ENCODE measurements around the gene TPGS1. TPM values are rescaled to one million over a fixed set of nuclear protein-coding genes. Genes with fewer than 3 reads are reported as not detected.

TPGS1 gene
- total RNA-seq, 1 donor from 2014 or later, result 26.1 TPM

DNA sequence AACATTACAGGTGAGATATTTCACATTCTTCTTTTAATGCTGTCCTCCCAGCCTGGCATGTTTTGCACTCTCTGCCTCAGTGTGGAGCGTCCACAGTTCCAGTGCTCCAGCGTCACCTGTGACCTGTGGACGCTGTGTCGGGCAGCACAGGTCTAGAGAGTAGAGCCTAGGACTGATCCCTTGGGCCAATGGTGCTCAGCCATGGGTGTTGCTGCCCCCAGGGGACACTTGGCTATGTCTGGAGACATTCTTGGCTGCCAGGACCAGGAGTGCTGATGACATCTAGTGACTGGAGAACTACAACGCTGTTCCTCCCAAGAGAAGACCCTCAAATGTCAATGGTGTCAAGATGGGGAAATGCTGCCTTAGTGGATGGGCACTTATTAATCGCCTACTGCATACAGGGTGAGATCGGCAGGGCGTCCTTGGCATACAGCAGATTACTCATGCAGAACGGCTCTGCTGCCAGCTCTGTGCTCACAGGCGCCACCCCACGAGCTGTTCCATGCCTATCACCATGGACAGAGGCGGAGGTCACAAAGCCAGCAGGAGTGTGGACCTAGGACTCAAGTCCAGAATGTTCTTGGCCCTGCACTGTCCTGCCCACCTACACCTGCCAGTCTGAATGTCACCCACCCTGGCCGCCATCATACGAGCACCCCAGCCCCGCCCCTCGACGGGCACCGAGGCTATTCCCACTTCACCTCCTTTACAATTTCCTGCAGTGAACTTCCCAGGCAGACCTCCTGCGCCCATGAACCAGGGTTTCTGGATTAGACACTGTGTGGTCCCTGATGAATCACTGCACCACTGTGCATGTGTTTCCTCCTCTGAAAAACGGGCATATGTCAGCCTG lies 24.9 kb upstream of the TPGS1 start:
- Mint-ChIP-seq H3K27ac (peak overlapping the region; percentile 51), H3K36me3 (no peaks in the 10 kb centered on the region), H3K27me3 (peaks cover 37% of the 10 kb centered on the region), H3K4me3 (peak overlapping the region; percentile 31), H3K9me3 (peaks cover 7% of the 10 kb centered on the region), H3K4me1 (ENCODE audit: unreplicated experiment) (peaks cover 13% of the 10 kb centered on the region)
- no peak for DNase-seq (ENCODE audit: extremely low spot score, unreplicated experiment)
- TF ChIP-seq, protein P1, sequence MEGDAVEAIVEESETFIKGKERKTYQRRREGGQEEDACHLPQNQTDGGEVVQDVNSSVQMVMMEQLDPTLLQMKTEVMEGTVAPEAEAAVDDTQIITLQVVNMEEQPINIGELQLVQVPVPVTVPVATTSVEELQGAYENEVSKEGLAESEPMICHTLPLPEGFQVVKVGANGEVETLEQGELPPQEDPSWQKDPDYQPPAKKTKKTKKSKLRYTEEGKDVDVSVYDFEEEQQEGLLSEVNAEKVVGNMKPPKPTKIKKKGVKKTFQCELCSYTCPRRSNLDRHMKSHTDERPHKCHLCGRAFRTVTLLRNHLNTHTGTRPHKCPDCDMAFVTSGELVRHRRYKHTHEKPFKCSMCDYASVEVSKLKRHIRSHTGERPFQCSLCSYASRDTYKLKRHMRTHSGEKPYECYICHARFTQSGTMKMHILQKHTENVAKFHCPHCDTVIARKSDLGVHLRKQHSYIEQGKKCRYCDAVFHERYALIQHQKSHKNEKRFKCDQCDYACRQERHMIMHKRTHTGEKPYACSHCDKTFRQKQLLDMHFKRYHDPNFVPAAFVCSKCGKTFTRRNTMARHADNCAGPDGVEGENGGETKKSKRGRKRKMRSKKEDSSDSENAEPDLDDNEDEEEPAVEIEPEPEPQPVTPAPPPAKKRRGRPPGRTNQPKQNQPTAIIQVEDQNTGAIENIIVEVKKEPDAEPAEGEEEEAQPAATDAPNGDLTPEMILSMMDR (conservative IDR thresholded peaks at IDR 0.05), result no peak

DNA sequence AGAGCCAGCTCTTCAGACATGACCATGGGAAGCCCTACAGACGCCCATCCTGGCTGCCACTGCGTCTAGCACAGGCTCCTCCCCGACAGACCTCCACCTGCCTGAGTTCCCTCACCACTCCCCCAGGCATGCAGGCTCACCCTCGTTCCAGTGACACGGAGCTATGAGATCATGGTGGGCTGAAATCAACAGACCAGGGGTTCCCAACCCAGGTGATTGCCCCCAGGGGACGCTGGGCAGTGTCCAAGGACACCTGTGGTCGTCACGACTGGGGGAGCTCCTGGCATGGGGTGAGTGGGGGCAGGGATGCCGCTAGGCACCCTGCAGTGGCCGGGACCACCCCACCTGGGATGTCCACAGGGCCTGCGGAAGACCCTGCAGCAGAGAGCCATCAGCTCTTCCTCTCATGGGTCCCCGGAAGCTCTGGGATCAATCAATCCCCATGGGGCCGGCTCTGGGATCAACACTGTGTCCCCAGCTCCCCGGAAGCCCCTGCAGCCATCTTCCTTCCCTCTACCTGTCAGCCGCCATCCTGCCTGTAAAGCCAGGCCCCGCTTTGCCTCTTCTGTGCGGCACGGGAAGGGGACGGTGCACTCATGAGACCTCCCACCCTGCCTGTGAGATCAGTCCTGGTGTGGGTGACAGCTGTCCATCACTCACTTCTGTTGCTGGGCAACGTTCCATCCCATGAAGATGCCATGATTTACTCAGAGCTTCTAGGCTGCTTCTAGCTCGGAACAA lies 23.8 kb upstream of the TPGS1 start:
- H3K4me1 Mint-ChIP-seq (ENCODE audit: unreplicated experiment), result peaks cover 13% of the 10 kb centered on the region
- no peaks in the 10 kb centered on the region for H3K36me3 Mint-ChIP-seq
- H3K27ac Mint-ChIP-seq, result no peak overlapping the region
- DNase-seq (ENCODE audit: extremely low spot score, unreplicated experiment), result no peak
- H3K9me3 Mint-ChIP-seq, result peaks cover 7% of the 10 kb centered on the region
- peaks cover 37% of the 10 kb centered on the region for H3K27me3 Mint-ChIP-seq
- H3K4me3 Mint-ChIP-seq, result no peak overlapping the region
- TF ChIP-seq, protein P1 (conservative IDR thresholded peaks at IDR 0.05), result no peak

DNA sequence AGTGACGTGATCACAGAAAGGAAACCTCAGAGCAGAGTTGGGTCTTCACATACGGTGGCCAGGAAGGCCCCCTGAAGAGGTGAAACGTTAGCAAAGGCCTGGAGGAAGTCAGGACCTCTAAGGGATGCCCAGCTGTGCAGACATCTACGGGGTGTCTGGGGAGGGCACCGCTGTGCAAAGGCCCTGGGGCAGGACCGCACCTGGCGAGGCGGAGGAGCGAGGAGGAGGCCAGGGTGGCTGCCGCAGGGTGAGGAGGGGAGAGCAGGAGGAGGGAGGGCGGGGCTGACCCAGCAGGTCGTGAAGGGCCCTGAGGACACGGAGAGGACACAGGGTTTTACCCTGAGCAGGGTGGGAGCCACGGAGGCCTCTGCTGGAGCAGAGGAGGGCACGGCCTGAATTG lies 22.8 kb upstream of the TPGS1 start:
- no peak for DNase-seq (ENCODE audit: extremely low spot score, unreplicated experiment)
- Mint-ChIP-seq H3K27me3 (peaks cover 37% of the 10 kb centered on the region), H3K4me3 (no peak overlapping the region), H3K4me1 (ENCODE audit: unreplicated experiment) (peaks cover 13% of the 10 kb centered on the region), H3K27ac (no peak overlapping the region), H3K9me3 (peaks cover 7% of the 10 kb centered on the region), H3K36me3 (no peaks in the 10 kb centered on the region)
- TF ChIP-seq, protein P1 (conservative IDR thresholded peaks at IDR 0.05), result no peak

DNA sequence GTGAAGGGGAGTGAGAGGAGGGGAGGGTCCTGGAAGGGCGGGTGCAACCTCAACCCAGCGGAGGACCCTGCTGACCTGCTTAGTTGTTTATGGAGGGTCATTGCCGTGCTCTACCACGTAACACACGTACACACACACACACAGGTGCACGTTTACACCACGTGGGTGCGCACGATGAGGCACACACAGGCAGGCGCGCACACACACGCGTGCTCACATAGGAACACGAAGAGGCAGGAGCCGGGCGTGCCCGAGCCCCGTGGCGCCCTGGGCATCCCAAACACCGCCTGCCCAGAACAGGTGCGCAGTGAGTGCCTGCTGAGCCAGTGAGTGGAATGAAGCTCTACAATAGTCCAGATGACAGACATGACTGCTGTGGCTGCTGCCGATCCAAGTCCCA lies 22.2 kb upstream of the TPGS1 start:
- TF ChIP-seq, protein P1 (conservative IDR thresholded peaks at IDR 0.05), result no peak
- Mint-ChIP-seq H3K4me1 (ENCODE audit: unreplicated experiment) (peaks cover 9% of the 10 kb centered on the region), H3K27ac (no peak overlapping the region), H3K27me3 (peaks cover 32% of the 10 kb centered on the region), H3K4me3 (no peak overlapping the region), H3K36me3 (no peaks in the 10 kb centered on the region), H3K9me3 (peaks cover 4% of the 10 kb centered on the region)
- DNase-seq (ENCODE audit: extremely low spot score, unreplicated experiment), result no peak

DNA sequence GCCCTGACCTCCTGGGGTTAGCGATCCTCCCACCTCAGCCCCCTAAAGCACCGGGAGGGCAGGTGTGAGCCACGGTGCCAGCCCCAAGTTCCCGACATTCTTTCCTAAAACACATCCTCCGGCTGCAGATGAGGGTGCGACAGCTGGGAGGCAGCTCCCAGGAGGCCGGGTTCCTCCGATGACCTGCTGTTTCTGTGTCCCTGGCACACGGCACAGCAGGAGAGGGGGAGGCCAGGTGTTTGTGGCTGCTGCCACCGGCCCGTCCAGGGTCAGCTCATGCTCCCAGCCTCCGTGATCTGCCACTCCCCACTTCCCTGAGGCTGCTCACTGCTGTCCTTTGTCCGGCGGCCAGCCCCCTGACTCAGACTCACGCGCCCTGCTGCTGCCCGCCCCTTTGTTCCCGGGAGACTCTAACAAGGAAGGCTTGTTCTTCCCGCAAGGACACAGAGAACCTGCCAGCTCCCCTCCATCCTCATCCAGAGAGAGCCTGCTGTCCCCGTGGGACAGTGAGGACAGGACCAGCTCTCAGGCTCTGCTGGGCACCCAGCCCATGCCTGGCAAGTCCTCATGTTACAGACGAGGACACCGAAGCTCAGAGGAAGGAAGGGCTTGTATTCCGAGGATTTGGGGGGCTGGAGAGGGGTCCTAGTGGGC lies 21.6 kb upstream of the TPGS1 start:
- TF ChIP-seq, protein P1 (conservative IDR thresholded peaks at IDR 0.05), result no peak
- H3K27me3 Mint-ChIP-seq, result peaks cover 27% of the 10 kb centered on the region
- H3K27ac Mint-ChIP-seq, result peak overlapping the region; percentile 80
- no peaks in the 10 kb centered on the region for H3K36me3 Mint-ChIP-seq
- no peaks in the 10 kb centered on the region for H3K9me3 Mint-ChIP-seq
- H3K4me1 Mint-ChIP-seq (ENCODE audit: unreplicated experiment), result peaks cover 6% of the 10 kb centered on the region
- H3K4me3 Mint-ChIP-seq, result peak overlapping the region; percentile 59
- DNase-seq (ENCODE audit: extremely low spot score, unreplicated experiment), result no peak
